ENCODE measurements around the gene ZNF770. TPM values are rescaled to one million over a fixed set of nuclear protein-coding genes. Genes with fewer than 3 reads are reported as not detected.
"Not testable (repeated sequence)": the region's sequence is repeated elsewhere in the genome, so short reads cannot be mapped to it uniquely, and the experiment has no call there.

The ZNF770 gene
- total RNA-seq, 1 donor: 36.8 TPM

DNA sequence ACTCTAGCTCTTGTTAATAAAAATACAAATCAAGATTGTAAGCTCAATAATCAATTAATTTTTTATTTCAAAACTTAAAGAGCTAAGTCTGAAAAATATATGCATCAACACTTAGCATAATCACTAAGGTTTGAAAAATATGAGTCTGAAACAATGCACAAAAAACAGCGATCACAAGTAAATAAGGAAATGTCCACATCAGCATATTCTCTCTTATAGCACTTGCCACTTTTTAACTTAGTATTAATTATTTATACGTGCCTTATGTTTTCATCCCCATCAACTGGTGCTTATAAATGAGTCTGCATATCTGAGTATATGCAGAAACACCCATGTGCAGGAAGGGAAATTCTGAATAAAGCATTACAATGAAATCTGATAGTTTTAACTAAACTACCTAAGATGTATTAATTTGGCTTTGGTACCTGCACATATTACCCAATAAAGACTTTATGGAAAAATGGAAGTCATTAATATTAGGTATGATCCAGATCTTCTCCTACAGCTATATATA is 46.8 kb downstream of the ZNF770 start:
- TF ChIP-seq, protein P1, sequence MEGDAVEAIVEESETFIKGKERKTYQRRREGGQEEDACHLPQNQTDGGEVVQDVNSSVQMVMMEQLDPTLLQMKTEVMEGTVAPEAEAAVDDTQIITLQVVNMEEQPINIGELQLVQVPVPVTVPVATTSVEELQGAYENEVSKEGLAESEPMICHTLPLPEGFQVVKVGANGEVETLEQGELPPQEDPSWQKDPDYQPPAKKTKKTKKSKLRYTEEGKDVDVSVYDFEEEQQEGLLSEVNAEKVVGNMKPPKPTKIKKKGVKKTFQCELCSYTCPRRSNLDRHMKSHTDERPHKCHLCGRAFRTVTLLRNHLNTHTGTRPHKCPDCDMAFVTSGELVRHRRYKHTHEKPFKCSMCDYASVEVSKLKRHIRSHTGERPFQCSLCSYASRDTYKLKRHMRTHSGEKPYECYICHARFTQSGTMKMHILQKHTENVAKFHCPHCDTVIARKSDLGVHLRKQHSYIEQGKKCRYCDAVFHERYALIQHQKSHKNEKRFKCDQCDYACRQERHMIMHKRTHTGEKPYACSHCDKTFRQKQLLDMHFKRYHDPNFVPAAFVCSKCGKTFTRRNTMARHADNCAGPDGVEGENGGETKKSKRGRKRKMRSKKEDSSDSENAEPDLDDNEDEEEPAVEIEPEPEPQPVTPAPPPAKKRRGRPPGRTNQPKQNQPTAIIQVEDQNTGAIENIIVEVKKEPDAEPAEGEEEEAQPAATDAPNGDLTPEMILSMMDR (IDR thresholded peaks at IDR 0.05; ENCODE audit: insufficient read depth, low read length): no peak

DNA sequence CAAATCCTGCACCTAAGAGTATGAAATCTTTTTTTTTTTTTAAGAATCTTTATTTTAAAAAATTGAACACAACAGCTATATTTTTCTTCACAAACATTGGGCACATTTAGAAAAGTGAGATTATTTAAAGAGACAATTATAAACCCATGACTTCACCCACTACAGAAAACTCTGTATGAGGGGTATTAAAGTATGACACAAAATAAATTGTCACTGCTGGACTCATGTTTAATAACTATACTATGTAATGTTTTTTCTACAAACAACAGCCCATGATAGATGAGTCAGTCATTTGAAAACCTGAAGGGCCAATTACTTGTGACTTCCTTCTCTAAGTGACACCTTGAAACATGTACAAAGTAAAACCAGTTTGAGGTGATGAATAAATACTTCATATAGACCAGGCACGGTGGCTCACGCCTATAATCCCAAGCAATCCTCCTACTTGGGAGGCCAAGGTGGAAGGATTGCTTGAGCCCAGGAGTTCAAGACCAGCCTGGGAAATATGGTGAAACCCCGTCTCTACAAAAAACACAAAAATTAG is 54.6 kb downstream of the ZNF770 start:
- DNase-seq (ENCODE audit: low read depth): no peak
- H3K4me3 ChIP-seq (ENCODE audit: low read depth, low read length): no peak overlapping the region
- TF ChIP-seq, protein P1 (IDR thresholded peaks at IDR 0.05; ENCODE audit: insufficient read depth, low read length): no peak

More for the DNA sequence above, 46.8 kb downstream of the ZNF770 start:
- H3K4me3 ChIP-seq (ENCODE audit: low read depth, low read length): no peak overlapping the region
- no peak for DNase-seq (ENCODE audit: low read depth)

DNA sequence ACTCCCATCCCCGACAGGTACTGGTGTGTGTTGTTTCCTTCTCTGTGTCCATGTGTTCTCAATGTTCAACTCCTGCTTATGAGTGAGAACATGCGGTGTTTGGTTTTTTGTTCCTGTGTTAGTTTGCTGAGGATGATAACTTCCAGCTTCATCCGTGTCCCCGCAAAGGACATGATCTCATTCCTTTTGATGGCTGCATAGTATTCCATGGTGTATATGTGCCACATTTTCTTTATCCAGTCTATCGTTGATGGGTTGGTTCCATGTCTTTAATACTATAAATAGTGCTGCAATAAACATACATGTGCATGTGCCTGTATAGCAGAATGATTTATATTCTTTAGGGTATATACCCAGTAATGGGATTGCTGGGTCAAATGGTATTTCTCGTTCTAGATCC is 59.7 kb downstream of the ZNF770 start:
- DNase-seq (ENCODE audit: low read depth); H3K4me3 ChIP-seq (ENCODE audit: low read depth, low read length): not testable (repeated sequence)

Other genes with a start within 250 kb of the ZNF770 start
- not detected in 2 replicates for gene GJD2, start 233.3 kb downstream of the ZNF770 start, total RNA-seq (ENCODE audit: low replicate concordance)
- not detected in 2 replicates for gene ACTC1, start 192.7 kb downstream of the ZNF770 start, total RNA-seq (ENCODE audit: low replicate concordance)
- gene AQR, start 18.5 kb downstream of the ZNF770 start, total RNA-seq (ENCODE audit: low replicate concordance): 33.0 and 34.6 TPM in 2 replicates
- gene NANOGP8, start 97.0 kb upstream of the ZNF770 start, total RNA-seq (ENCODE audit: low replicate concordance): 0.81 TPM in 1 of 2 replicates, not detected in the other